ENCODE results near the gene NOS3.
"Not testable (repeated sequence)": the region's sequence is repeated elsewhere in the genome, so short reads cannot be mapped to it uniquely, and the experiment has no call there.

NOS3 gene

GRCh38 chr7:151019130-151019447, 28.3 kb downstream of the NOS3 start:
- DNase-seq: no peak

GRCh38 chr7:151020231-151020630, 29.4 kb downstream of the NOS3 start:
- no peak for DNase-seq

GRCh38 chr7:151023232-151023631, 32.4 kb downstream of the NOS3 start:
- DNase-seq: no peak

GRCh38 chr7:151024435-151025056, 33.7 kb downstream of the NOS3 start, which contains the start of gene ATG9B:
Gene ATG9B (minus strand): TSS chr7:151024494. CDS start chr7:151024423, 71 bp downstream.
- no peak for DNase-seq

- DNase-seq: no peak
Measured at GRCh38 chr7:151025924-151026671, 35.3 kb downstream of the NOS3 start.

GRCh38 chr7:151026771-151027727, 36.2 kb downstream of the NOS3 start:
- DNase-seq: not testable (repeated sequence)

- DNase-seq: not testable (repeated sequence)
Measured at GRCh38 chr7:151027728-151028130, 36.9 kb downstream of the NOS3 start.

GRCh38 chr7:151028131-151028947, 37.5 kb downstream of the NOS3 start, which contains the start of gene ABCB8:
Gene ABCB8 (plus strand): TSS chr7:151028450. CDS start chr7:151028516, 66 bp downstream.
- peak; percentile 92 to 93 for DNase-seq

GRCh38 chr7:151028948-151029501, 38.2 kb downstream of the NOS3 start:
- DNase-seq: no peak

GRCh38 chr7:151031011-151031410, 40.2 kb downstream of the NOS3 start:
- DNase-seq: no peak

GRCh38 chr7:151032936-151033863, 42.4 kb downstream of the NOS3 start:
- DNase-seq: no peak

GRCh38 chr7:151033864-151034249, 43.0 kb downstream of the NOS3 start:
- DNase-seq: no peak

GRCh38 chr7:151034312-151035025, 43.7 kb downstream of the NOS3 start:
- no peak for DNase-seq

GRCh38 chr7:151035026-151035717, 44.4 kb downstream of the NOS3 start:
- DNase-seq: no peak

GRCh38 chr7:151035902-151036301, 45.1 kb downstream of the NOS3 start:
- DNase-seq: no peak

GRCh38 chr7:151038951-151039849, 48.4 kb downstream of the NOS3 start:
- DNase-seq: peak; percentile 51 to 99

- DNase-seq: peak in 1 of 2 donors; percentile 5
Measured at GRCh38 chr7:151039850-151040548, 49.2 kb downstream of the NOS3 start.

All from bone marrow (tissue), 2 donors.